Measurements from ENCODE around the gene ASTN1. TPM values are rescaled to one million over a fixed set of nuclear protein-coding genes. Genes with fewer than 3 reads are reported as not detected.
"Not testable (repeated sequence)": the region's sequence is repeated elsewhere in the genome, so short reads cannot be mapped to it uniquely, and the experiment has no call there.

Gene ASTN1
- total RNA-seq, 2 donors from 2014 or later, result 1.3 TPM

DNA sequence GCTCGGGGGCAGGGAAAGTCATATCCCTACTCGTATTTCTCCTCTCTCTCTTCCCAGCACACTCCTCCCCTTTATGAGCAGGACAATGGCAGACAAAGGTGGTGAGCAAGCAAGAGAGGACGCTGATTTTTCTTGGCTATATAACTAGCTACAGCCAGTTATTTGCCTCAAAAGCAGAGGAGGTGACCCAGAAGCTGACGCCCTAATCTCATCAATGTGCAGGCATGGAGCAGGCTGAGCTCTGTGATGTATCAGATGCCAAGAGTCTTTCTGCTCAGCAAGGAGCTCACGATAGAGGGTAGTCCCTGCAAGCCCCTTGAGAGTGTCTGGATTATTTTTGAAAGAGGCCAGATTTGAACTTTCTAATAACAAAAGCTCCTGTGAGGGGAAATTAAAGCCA lies 75.5 kb downstream of the ASTN1 start:
- Histone ChIP-seq H3K27ac (no peak overlapping the region), H3K9me3 (no peaks in the 10 kb centered on the region), H3K4me1 (no peaks in the 10 kb centered on the region), H3K4me3 (no peak overlapping the region), H3K36me3 (no peaks in the 10 kb centered on the region), H3K27me3 (no peaks in the 10 kb centered on the region)
- TF ChIP-seq, protein P1, sequence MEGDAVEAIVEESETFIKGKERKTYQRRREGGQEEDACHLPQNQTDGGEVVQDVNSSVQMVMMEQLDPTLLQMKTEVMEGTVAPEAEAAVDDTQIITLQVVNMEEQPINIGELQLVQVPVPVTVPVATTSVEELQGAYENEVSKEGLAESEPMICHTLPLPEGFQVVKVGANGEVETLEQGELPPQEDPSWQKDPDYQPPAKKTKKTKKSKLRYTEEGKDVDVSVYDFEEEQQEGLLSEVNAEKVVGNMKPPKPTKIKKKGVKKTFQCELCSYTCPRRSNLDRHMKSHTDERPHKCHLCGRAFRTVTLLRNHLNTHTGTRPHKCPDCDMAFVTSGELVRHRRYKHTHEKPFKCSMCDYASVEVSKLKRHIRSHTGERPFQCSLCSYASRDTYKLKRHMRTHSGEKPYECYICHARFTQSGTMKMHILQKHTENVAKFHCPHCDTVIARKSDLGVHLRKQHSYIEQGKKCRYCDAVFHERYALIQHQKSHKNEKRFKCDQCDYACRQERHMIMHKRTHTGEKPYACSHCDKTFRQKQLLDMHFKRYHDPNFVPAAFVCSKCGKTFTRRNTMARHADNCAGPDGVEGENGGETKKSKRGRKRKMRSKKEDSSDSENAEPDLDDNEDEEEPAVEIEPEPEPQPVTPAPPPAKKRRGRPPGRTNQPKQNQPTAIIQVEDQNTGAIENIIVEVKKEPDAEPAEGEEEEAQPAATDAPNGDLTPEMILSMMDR (IDR thresholded peaks at IDR 0.05), result no peak
- DNase-seq (ENCODE audit: low spot score), result no peak

DNA sequence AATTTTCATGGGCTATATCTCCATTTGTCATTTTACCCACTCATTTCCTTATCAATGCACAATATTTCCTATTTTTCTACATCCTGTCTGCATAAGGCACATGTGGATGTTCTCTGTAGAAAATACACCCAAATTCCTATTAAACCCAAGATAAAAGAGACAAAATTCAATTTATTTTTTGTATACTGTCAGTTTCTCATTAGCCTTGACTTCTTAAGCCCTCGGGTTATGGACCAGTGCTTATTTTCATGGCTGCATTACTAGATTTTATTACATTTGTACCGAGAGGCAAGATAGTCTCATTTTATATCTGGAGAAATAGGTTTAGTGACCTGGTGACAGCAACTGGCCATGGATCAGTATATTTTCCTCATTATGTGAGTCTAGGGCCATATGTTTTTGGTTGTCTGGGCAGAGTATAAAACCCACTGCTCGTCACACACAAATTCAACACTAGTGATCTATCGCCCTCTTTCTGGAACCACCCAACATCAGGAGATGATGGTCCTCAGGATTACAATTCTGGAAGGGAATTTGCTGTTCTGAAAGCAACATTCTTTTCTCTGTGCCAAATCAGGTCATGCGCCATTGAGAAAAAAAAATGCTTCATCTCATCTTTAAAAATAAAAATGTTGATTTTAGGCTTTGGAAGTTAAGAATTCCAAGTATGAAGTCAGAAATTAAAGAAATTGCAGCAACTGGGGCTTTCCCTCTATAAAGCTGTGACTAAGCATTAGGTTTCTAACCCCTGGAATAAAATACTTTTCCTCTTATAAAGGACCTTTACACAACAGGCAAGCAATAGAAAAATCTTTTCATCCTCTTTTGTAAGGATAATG lies 81.4 kb downstream of the ASTN1 start:
- H3K9me3 ChIP-seq, result no peaks in the 10 kb centered on the region
- H3K36me3 ChIP-seq, result no peaks in the 10 kb centered on the region
- no peaks in the 10 kb centered on the region for H3K4me1 ChIP-seq
- DNase-seq (ENCODE audit: low spot score), result no peak
- no peak overlapping the region for H3K4me3 ChIP-seq
- no peak overlapping the region for H3K27ac ChIP-seq
- no peaks in the 10 kb centered on the region for H3K27me3 ChIP-seq
- TF ChIP-seq, protein P1 (IDR thresholded peaks at IDR 0.05), result no peak

DNA sequence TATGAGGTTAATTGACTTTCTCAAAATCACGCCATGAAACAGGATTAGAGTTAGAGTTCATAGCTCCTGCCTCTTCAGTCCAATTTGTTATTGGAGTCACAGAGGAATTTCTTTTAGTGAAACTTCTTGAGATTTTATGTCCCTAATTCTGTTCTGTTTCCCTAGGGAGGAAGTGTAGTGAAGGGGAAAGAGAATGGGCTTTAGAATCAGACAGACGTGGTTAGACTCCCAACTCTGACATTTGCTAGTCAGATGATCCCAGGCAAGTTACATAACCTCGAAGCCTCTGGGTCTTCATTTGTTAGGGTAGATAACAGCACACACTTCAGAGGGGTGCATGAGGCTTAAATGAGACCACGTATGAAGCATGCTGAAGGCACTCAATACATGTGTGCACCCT lies 83.9 kb downstream of the ASTN1 start:
- Histone ChIP-seq H3K9me3 (no peaks in the 10 kb centered on the region), H3K36me3 (no peaks in the 10 kb centered on the region), H3K4me1 (no peaks in the 10 kb centered on the region), H3K4me3 (no peak overlapping the region), H3K27me3 (no peaks in the 10 kb centered on the region), H3K27ac (no peak overlapping the region)
- TF ChIP-seq, protein P1 (IDR thresholded peaks at IDR 0.05), result no peak
- DNase-seq (ENCODE audit: low spot score), result no peak

DNA sequence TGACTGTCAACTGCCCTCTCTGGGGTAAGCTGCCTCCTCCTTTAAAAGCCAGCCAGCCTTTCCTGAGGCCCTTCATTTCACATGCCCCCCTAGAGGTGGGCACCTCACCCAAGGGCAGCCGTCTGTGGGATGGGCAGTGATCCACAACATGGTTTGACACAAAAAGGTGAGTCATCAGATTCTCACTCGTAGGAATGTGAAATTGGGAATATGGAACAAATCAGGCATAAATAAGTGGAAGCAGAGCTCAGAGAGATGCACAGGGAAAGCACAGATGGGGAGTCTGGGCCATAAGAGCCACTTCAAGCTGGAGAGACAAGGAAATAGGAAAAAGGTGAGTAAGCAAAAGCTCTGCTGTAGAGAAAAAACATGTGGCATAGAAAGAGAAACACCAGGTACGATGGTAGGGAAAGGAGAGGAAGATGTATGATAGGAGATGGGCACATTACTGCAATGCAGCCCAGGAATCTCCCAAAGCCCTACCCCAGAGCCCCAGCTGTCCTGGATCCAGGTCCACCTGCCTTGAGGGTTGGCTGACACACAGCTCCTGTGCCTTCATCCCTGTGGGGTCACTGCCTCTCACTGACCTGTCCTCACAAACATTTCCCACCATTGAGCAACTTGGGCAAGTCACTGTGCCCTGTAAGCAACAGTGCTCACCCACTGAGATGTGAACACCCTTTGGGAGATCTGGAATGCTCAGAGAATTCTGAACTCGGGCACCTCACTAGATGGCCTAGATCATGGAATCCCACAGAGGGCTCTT lies 86.6 kb downstream of the ASTN1 start:
- DNase-seq (ENCODE audit: low spot score), result no peak
- TF ChIP-seq, protein P1 (IDR thresholded peaks at IDR 0.05), result no peak
- H3K9me3 ChIP-seq, result no peaks in the 10 kb centered on the region
- H3K36me3 ChIP-seq, result no peaks in the 10 kb centered on the region
- H3K27ac ChIP-seq, result no peak overlapping the region
- no peaks in the 10 kb centered on the region for H3K4me1 ChIP-seq
- H3K4me3 ChIP-seq, result no peak overlapping the region
- no peaks in the 10 kb centered on the region for H3K27me3 ChIP-seq

DNA sequence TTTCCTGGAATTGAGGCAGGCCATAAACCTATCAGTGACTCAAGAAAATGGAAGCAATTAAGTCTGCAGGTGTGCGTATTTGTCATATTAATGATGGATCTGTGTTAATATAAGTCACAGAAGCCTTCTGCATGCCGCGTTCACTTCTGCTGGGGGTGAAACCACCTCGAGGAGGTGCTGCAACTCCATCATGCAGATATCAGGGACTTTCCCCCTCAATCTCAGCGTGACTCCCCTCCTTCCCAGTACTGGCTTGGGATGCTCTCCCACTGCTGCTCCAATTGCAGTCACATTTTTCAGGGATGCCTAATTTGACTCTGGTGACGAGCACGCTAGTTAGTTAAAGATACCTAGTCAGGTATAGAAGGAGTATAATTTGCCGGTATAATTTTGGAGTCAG lies 87.5 kb downstream of the ASTN1 start:
- Histone ChIP-seq H3K4me1 (no peaks in the 10 kb centered on the region), H3K36me3 (no peaks in the 10 kb centered on the region), H3K27ac (no peak overlapping the region), H3K9me3 (no peaks in the 10 kb centered on the region), H3K27me3 (no peaks in the 10 kb centered on the region), H3K4me3 (no peak overlapping the region)
- no peak for DNase-seq (ENCODE audit: low spot score)
- TF ChIP-seq, protein P1 (IDR thresholded peaks at IDR 0.05), result no peak

DNA sequence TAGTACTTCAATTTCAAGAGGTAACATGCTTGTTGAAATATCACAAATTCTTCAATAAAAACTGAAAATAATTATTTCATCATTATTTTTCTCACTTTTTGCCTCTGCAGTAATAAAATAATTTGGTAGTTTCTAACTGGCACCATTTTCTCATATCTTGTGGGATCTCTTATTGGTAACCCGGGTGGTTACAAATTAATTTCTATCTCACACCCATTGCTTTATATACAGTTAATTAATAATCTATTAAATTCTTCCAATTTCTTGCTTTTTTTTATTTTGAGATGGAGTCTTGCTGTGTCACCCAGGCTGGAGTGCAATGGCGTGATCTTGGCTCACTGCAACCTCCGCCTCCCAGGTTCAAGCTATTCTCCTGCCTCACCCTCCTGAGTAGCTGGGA lies 89.7 kb downstream of the ASTN1 start:
- not testable (repeated sequence) for H3K27ac ChIP-seq; H3K36me3 ChIP-seq; H3K27me3 ChIP-seq; H3K4me3 ChIP-seq; H3K9me3 ChIP-seq; H3K4me1 ChIP-seq; DNase-seq (ENCODE audit: low spot score)

Data from right atrium auricular region (tissue), 2 donors.